ENCODE data around the gene ADAMTS6.

The ADAMTS6 gene

DNA sequence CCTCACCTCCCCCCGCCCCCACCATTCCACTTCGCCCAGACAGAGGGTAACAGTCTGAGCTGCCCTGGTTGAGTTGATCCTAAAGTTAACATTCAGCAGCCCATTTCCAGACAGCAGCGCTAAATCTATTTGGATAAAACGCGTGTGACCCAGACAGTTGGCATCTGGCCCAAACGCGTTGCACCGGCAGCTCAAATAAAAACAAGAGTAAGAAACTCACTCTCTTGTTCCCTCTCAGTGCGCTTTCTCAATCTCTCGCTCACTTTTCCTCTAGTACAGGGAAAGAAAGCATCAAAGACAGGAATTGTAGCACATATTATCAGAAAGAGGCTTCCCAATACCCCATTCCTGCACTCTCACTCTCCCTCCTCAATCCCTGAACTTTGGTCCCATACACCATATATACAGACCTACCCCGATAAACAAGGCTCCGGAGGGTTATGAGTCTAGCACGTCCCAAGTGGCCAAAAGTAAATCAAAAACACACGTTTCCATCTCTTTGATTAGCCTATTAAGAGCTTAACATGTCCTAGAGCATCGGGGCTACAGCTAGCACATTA lies 1.3 kb downstream of the ADAMTS6 start:
- Histone ChIP-seq H3K4me3 (ENCODE audit: low read depth, low read length) (peak overlapping the region; percentile 54), H3K27ac (ENCODE audit: extremely low read depth, low read depth, low read length) (peak overlapping the region; percentile 85), H3K36me3 (ENCODE audit: control insufficient read depth in 2 of 2, insufficient read depth in 1 of 2, low read length in 2 of 2) (no peaks in the 10 kb centered on the region), H3K9me3 (ENCODE audit: control insufficient read depth, insufficient read depth, low read depth, low read length) (no peaks in the 10 kb centered on the region), H3K4me1 (ENCODE audit: control insufficient read depth, insufficient read depth, low read length) (peaks cover 22% of the 10 kb centered on the region)
- CTCF ChIA-PET: interaction anchor here (0.7 to 1.0 kb wide), 2 partner anchors 129 to 395 kb away, joined by 3 read pairs; no protein-coding TSS in a partner anchor
- POLR2A ChIA-PET: interaction anchor here (0.6 to 1.6 kb wide), 5 partner anchors 36 to 490 kb away, joined by 3 to 7 read pairs (median 4); no protein-coding TSS in a partner anchor
- no peak for TF ChIP-seq ZBTB48 (tag by site-specific recombination; IDR thresholded peaks at IDR 0.05)
- TF ChIP-seq ZNF701 (tag by site-specific recombination; IDR thresholded peaks at IDR 0.05): no peak
- no peak for TF ChIP-seq ZNF10 (tag by site-specific recombination; IDR thresholded peaks at IDR 0.05)
- TF ChIP-seq INSM2 (tag by site-specific recombination; IDR thresholded peaks at IDR 0.05): peak; percentile 42; the same call in 1 of the 2 replicates
- 0 out of 2 replicates have a peak, but pooled peaks have one; percentile 36 for TF ChIP-seq ZFP37 (tag by site-specific recombination; IDR thresholded peaks at IDR 0.05)
- no peak for TF ChIP-seq ZSCAN18 (tag by site-specific recombination; IDR thresholded peaks at IDR 0.05)
- TF ChIP-seq BCL11A (tag by site-specific recombination; IDR thresholded peaks at IDR 0.05; ENCODE audit: low read depth): no peak
- 0 out of 2 replicates have a peak, but pooled peaks have one; percentile 29 for TF ChIP-seq ZBTB8A (tag by site-specific recombination; IDR thresholded peaks at IDR 0.05)
- TF ChIP-seq ZFP41 (tag by site-specific recombination; IDR thresholded peaks at IDR 0.05; ENCODE audit: borderline replicate concordance): no peak
- peak; percentile 64 for TF ChIP-seq ZNF660 (tag by site-specific recombination; IDR thresholded peaks at IDR 0.05)
- TF ChIP-seq ZBTB17 (tag by site-specific recombination; IDR thresholded peaks at IDR 0.05): peak; percentile 91
- peak; percentile 72; the same call in 1 of the 2 replicates for TF ChIP-seq PATZ1 (tag by site-specific recombination; IDR thresholded peaks at IDR 0.05)
- TF ChIP-seq ZNF600 (tag by site-specific recombination; IDR thresholded peaks at IDR 0.05): peak; percentile 85
- 0 out of 2 replicates have a peak, but pooled peaks have one; percentile 40 for TF ChIP-seq ZNF596 (tag by site-specific recombination; IDR thresholded peaks at IDR 0.05)
- no peak for TF ChIP-seq ZNF202 (tag by site-specific recombination; IDR thresholded peaks at IDR 0.05; ENCODE audit: borderline replicate concordance)
- TF ChIP-seq ZNF114 (tag by site-specific recombination; IDR thresholded peaks at IDR 0.05): no peak
- no peak for TF ChIP-seq HOXA7 (CRISPR knock-in tag; IDR thresholded peaks at IDR 0.05; ENCODE audit: borderline replicate concordance)
- peak; percentile 45; the same call in 1 of the 2 replicates for TF ChIP-seq ZEB2 (tag by site-specific recombination; IDR thresholded peaks at IDR 0.05)
- peak; percentile 34; the same call in 1 of the 2 replicates for TF ChIP-seq ZFHX2 (tag by site-specific recombination; conservative IDR thresholded peaks at IDR 0.05)
- TF ChIP-seq ZBTB11 (tag by site-specific recombination; conservative IDR thresholded peaks at IDR 0.05; ENCODE audit: low read depth): no peak
- TF ChIP-seq PRDM2 (tag by site-specific recombination; IDR thresholded peaks at IDR 0.05; ENCODE audit: borderline replicate concordance): no peak
- no peak for TF ChIP-seq ZNF677 (tag by site-specific recombination; IDR thresholded peaks at IDR 0.05)
- TF ChIP-seq ZXDB (tag by site-specific recombination; IDR thresholded peaks at IDR 0.05): peak; percentile 23; the same call in 1 of the 2 replicates

All from HEK293 (cell line).